ENCODE measurements around the gene UBE2E2.
A peak's percentile ranks its signal among the peaks of the same experiment; 100 is the strongest.

Gene UBE2E2

DNA sequence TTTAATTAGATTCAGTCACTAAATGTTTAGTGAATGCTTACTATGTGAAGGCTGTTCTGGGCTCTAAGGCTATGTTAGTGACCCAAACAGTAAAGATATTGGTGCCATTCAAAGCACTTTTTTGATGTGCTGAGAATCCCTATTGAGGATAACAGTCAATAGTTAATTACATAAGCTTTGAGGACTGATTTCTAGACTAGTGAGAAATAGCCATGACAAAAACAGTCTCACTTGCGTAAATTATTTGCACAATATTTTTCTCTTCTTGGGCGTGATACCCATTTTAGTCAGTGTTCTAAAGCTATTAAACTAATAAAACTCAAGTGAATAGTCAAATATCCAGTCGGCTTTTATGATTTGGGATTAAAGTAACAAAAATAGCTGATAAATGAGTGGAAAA lies 74.6 kb downstream of the UBE2E2 start:
- no peak for DNase-seq (ENCODE audit: low spot score)

- DNase-seq (ENCODE audit: low spot score) = no peak
Measured at GRCh38 chr3:23283625-23284024, 80.5 kb downstream of the UBE2E2 start.

GRCh38 chr3:23288286-23288685 lies 85.2 kb downstream of the UBE2E2 start:
- no peak for DNase-seq (ENCODE audit: low spot score)

- DNase-seq (ENCODE audit: low spot score) = no peak
Measured at GRCh38 chr3:23288715-23289114, 85.6 kb downstream of the UBE2E2 start.

- DNase-seq (ENCODE audit: low spot score) = no peak
Measured at GRCh38 chr3:23292432-23292831, 89.3 kb downstream of the UBE2E2 start.

DNA sequence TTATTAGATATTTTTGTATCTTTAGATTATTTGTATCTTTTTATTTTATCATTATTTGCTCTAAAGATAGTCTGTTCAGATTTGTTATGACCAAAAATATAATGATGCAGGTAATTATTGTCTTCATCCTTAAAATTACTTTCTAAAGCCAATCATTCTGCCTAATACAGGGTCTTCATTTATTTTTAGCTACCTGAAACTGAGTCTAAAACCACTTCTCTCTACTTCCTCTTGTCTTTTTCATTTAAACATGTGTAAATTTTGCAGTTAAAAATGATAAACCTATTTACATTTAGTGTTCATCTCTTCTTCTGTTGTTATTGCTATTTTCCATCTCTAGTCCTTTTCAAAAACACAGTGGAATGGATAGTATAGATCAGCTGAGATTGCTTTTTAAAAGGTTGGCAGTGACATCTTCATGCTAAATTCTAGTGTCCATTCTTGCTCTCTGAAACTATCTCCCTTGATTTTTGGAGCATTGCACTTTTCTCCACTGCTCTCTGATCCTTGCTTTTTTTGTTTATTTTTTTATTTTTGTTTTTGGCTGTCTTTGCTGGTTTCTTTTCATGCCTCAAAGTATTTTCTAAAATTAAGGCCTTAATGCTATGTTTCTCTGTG lies 91.8 kb downstream of the UBE2E2 start:
- no peak for DNase-seq (ENCODE audit: low spot score)

DNA sequence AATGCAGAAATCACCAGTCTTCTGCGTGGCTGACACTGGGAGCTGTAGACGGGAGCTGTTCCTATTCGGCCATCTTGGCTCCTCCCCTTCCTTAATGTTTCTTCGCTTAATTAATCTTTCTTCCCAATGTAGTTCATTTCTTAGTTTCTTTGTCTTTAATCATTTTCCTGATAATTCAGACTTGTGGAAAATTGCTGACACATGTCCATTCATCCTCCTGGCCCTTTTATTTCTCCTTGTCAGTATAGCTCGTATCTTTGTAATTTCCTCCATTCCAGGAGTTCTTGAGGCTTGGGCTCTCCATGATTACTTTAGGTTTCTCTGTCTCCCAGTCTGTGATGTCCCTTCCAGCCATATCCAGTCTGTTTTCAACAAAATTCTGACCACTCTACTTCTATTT lies 98.7 kb downstream of the UBE2E2 start:
- DNase-seq (ENCODE audit: low spot score) = no peak

DNA sequence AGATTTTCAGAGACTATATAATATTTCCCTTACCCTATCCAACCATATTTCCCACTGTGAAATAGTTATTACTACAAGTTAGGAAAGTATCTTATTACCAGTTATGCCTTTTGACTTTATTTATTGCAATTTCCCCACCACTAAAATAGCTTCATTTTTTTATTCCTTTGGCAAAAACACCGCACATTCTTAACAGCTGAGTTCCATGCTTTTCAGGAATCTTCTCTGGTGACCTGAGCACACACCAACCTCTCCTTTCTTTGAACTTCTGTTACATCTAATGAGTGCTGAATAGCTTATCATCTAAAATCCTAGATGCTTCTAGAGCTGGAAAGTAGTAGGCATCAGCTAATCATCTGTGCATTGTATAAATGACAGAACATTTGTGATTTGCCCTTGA lies 99.1 kb downstream of the UBE2E2 start:
- no peak for DNase-seq (ENCODE audit: low spot score)

GRCh38 chr3:23303601-23304217 lies 100.6 kb downstream of the UBE2E2 start:
- DNase-seq (ENCODE audit: low spot score) = no peak

DNA sequence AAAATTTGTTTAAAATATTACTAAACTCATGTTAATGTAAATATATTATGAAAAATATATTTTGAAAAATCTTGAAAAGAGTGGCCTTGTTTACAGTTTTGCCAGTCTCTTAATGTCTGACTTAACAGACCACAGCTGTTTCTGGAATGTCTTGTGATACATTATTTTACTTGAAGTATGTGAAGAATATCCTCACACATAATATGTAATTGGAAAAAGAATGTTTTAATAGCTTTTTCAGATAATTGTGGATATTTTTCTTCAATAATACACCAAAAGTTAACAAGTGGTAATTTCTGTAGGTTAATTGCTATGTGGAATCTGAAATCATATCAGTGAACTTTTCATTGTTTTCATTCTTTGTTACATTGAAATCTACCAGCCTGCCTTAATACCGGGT lies 101.3 kb downstream of the UBE2E2 start:
- no peak for DNase-seq (ENCODE audit: low spot score)

- no peak for DNase-seq (ENCODE audit: low spot score)
Measured at GRCh38 chr3:23308986-23309625, 106.0 kb downstream of the UBE2E2 start.

- DNase-seq (ENCODE audit: low spot score) = peak; percentile 23
Measured at GRCh38 chr3:23312866-23313265, 109.7 kb downstream of the UBE2E2 start.

- DNase-seq (ENCODE audit: low spot score) = no peak
Measured at GRCh38 chr3:23314981-23315762, 112.0 kb downstream of the UBE2E2 start.

DNA sequence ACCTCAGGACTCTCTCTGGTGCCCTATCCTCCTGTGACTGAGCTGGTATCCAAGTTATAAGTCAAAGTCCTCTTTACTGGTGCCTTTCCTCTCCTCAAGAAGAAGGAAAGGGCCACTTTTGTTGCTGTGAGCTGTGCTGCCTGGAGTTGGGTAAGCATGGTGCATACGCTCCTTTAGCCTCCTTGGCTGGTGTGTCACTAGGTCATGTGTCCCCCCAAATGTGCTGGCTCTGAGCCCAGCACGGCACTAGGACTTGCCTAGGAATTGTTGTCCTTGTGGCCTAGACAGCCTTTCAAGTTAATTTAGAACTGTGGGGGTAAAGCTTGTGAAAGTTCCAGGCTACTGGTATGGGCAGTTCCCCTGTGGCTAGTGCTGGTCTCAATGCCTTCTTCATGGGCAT lies 113.8 kb downstream of the UBE2E2 start:
- DNase-seq (ENCODE audit: low spot score) = no peak

GRCh38 chr3:23319366-23320312 lies 116.5 kb downstream of the UBE2E2 start:
- no peak for DNase-seq (ENCODE audit: low spot score)

DNA sequence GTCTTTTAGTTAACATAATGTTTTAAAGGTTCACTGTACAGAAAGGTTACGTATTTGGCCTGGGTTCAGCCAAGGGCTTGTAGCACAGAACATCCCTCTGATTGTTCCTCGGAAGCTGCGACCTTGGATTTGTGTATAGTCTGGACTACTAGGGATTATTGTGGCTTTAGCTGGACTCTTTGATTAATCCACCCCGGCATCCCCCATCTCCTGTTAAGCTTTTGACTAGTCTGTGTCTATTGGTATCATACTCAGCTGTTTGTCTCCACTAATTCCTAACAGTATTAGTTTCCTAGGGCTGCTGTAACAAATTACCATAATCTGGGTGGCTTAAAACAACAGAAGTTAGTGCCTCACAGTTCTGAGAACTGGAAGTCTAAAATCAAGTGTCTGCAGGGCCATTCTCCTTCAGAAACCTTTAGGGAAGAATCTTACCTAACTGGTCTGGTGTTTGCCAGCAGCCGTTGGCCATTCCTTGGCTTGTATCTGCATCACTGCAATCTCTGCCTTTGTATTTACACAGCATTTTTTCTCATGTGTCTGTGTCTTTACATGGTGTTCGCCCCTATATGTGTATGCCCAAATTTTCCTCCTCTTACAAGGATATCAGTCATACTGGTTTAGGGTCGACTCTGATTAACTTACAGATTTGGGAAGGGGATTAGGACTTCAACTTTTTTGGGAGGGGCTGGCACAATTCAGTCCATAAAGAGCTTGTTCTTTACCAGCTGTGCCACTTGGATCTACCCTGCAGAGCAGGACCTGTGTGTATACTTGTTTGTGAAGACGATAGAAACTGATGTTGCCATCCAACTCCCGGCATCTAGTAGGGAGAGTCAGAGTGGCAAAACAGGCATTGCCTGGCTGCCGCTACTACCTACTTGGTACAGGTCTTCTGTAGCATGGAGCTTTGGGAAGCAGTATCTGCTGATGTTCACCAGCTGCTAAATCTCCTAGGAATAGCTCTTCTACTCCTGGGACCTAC lies 117.8 kb downstream of the UBE2E2 start:
- DNase-seq (ENCODE audit: low spot score) = no peak

DNA sequence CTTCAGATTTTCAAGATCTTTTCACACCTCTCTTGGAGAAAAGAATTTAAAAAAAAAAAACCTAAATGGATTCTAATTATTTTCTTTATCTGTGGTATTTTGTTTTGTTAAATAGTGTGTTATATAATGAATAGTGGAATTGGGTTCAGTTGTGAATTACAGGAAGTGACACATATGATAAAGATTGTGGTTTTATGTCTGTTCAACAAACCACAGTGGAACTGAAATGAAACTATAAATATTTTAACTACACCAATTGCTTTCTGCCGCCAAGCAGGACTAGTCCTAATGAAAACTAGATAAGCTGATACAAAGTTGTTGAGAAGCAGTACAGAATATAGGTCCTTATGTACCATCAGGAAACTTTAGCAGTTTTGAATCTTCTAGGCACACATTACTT lies 121.6 kb downstream of the UBE2E2 start:
- DNase-seq (ENCODE audit: low spot score) = no peak

- DNase-seq (ENCODE audit: low spot score) = no peak
Measured at GRCh38 chr3:23325466-23326065, 122.4 kb downstream of the UBE2E2 start.

DNA sequence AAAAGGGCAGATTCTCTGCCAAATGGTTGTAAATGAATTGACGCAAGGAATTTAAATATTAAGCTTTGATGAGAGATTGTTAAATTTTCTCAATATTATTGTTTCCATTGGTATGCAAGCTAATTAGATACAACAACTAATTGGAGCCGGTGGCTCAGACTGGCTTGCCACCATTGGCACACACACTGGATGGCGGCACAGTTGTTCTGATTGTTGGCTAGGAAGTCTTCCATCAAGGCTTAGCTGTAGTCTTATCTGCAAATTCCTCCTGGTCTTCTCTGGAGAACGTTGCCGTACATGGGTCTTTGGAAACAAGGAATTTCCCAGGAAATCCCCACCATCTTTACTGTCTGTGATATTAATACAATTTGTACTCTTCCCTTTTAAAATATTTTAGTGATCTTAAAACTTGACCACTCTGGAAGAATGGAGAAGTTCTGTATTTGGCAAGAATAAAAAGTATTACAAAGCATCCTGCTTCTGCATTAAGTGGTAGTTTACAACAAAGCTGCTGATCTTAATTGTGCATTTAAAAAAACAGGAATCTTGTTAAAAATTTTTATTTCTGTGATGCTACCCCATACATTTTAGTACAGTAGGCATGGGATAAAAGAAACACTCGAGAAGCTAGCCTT lies 126.5 kb downstream of the UBE2E2 start:
- DNase-seq (ENCODE audit: low spot score) = no peak

- no peak for DNase-seq (ENCODE audit: low spot score)
Measured at GRCh38 chr3:23330568-23330967, 127.4 kb downstream of the UBE2E2 start.

Measured in Ammon's horn (tissue), 1 donor.